Measurements from ENCODE around the gene PI4KA. TPM values are rescaled to one million over a fixed set of nuclear protein-coding genes. Genes with fewer than 3 reads are reported as not detected.
A peak's percentile ranks its signal among the peaks of the same experiment; 100 is the strongest.
"Not testable (repeated sequence)": the region's sequence is repeated elsewhere in the genome, so short reads cannot be mapped to it uniquely, and the experiment has no call there.

The PI4KA gene
- total and polyA plus RNA-seq, 4 donors = 19.4 to 47.5 (median 36.3) TPM

GRCh38 chr22:20904008-20904979 lies 45.7 kb upstream of the PI4KA start (continued):
- peak; percentile 75 to 88 for TF ChIP-seq HNF4A (conservative IDR thresholded peaks at IDR 0.05)
- TF ChIP-seq RAD21 (IDR thresholded peaks at IDR 0.05) = peak; percentile 47 to 53
- peak; percentile 72 for TF ChIP-seq NR2F2 (IDR thresholded peaks at IDR 0.05)
- peak; percentile 69 for TF ChIP-seq SP1 (IDR thresholded peaks at IDR 0.05)
- TF ChIP-seq RXRA (IDR thresholded peaks at IDR 0.05) = peak; percentile 87 to 95
- peak in 1 of 2 donors; percentile 66 for TF ChIP-seq GABPA (IDR thresholded peaks at IDR 0.05 in 1 of 2, conservative IDR thresholded peaks at IDR 0.05 in 1 of 2)
- peak; percentile 59 for TF ChIP-seq FOXA2 (IDR thresholded peaks at IDR 0.05)
- TF ChIP-seq TAF1 (conservative IDR thresholded peaks at IDR 0.05) = no peak

DNA sequence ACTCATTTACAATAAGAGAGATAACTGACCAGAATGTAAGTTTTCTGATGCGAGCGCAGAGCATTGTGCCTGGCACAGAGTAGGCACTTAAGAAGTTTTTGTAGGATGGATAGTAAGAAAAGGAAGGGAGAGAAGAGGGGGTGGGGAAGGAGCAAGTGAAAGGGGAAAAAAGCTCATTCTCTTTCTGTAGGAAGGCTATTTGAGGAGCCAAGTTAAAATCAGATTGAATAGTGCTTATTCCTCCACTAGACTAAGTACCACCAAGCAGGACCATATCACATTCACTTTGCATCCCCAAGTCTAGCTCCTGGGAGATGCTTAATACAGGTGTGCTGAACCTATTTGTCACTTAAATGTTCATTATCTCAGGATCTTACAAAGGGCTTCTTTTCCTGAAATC lies 44.5 kb upstream of the PI4KA start:
- no peak for TF ChIP-seq NR2F2 (IDR thresholded peaks at IDR 0.05)
- H3K4me3 ChIP-seq (ENCODE audit: low read depth in 1 of 3, low read length in 3 of 3) = no peak overlapping the region
- H3K27me3 ChIP-seq (ENCODE audit: control insufficient read depth in 4 of 4, insufficient read depth in 4 of 4, low read length in 3 of 4) = no peaks in the 10 kb centered on the region
- WGBS = 97% methylated on average over 2 of the region's 2 CpGs
- no peak overlapping the region for H3K9ac ChIP-seq (ENCODE audit: low read depth in 1 of 2, low read length in 2 of 2)
- no peak for DNase-seq (ENCODE audit: low spot score)
- no peaks in the 10 kb centered on the region for H3K36me3 ChIP-seq (ENCODE audit: control insufficient read depth in 4 of 4, insufficient read depth in 3 of 4, low read depth in 1 of 4, low read length in 3 of 4)
- no peaks in the 10 kb centered on the region for H3K9me3 ChIP-seq (ENCODE audit: control insufficient read depth in 4 of 4, low read length in 3 of 4)
- H3K4me1 ChIP-seq (ENCODE audit: control insufficient read depth in 4 of 4, insufficient read depth in 4 of 4, low read length in 3 of 4) = peaks cover 3 to 21% (median 11%) of the 10 kb centered on the region in 4 donors
- no peak overlapping the region for H3K27ac ChIP-seq (ENCODE audit: low read depth in 1 of 2, low read length in 2 of 2)

GRCh38 chr22:20901093-20902033 lies 42.8 kb upstream of the PI4KA start:
- DNase-seq (ENCODE audit: low spot score); H3K4me3 ChIP-seq (ENCODE audit: low read depth in 1 of 3, low read length in 3 of 3); H3K36me3 ChIP-seq (ENCODE audit: control insufficient read depth in 4 of 4, insufficient read depth in 3 of 4, low read depth in 1 of 4, low read length in 3 of 4); H3K9ac ChIP-seq (ENCODE audit: low read depth in 1 of 2, low read length in 2 of 2); H3K27me3 ChIP-seq (ENCODE audit: control insufficient read depth in 4 of 4, insufficient read depth in 4 of 4, low read length in 3 of 4); H3K9me3 ChIP-seq (ENCODE audit: control insufficient read depth in 4 of 4, low read length in 3 of 4); H3K27ac ChIP-seq (ENCODE audit: low read depth in 1 of 2, low read length in 2 of 2): not testable (repeated sequence)
- peaks cover 3 to 21% (median 11%) of the 10 kb centered on the region in 4 donors for H3K4me1 ChIP-seq (ENCODE audit: control insufficient read depth in 4 of 4, insufficient read depth in 4 of 4, low read length in 3 of 4)
- 92% methylated on average over 18 of the region's 18 CpGs for WGBS

GRCh38 chr22:20899827-20900423 lies 41.3 kb upstream of the PI4KA start:
- no peak for DNase-seq (ENCODE audit: low spot score)
- Histone ChIP-seq H3K4me1 (ENCODE audit: control insufficient read depth in 4 of 4, insufficient read depth in 4 of 4, low read length in 3 of 4) (peaks cover 3 to 16% (median 9%) of the 10 kb centered on the region in 4 donors), H3K36me3 (ENCODE audit: control insufficient read depth in 4 of 4, insufficient read depth in 3 of 4, low read depth in 1 of 4, low read length in 3 of 4) (no peaks in the 10 kb centered on the region), H3K9ac (ENCODE audit: low read depth in 1 of 2, low read length in 2 of 2) (no peak overlapping the region), H3K27ac (ENCODE audit: low read depth in 1 of 2, low read length in 2 of 2) (no peak overlapping the region), H3K9me3 (ENCODE audit: control insufficient read depth in 4 of 4, low read length in 3 of 4) (no peaks in the 10 kb centered on the region), H3K4me3 (ENCODE audit: low read depth in 1 of 3, low read length in 3 of 3) (no peak overlapping the region), H3K27me3 (ENCODE audit: control insufficient read depth in 4 of 4, insufficient read depth in 4 of 4, low read length in 3 of 4) (no peaks in the 10 kb centered on the region)
- no peak for TF ChIP-seq RXRA (IDR thresholded peaks at IDR 0.05)
- TF ChIP-seq EGR1 (IDR thresholded peaks at IDR 0.05; ENCODE audit: low read depth in 2 of 2) = no peak
- TF ChIP-seq NR2F2 (IDR thresholded peaks at IDR 0.05) = no peak
- no peak for TF ChIP-seq ATF3 (IDR thresholded peaks at IDR 0.05)
- no peak for TF ChIP-seq FOXA2 (IDR thresholded peaks at IDR 0.05)
- peak; percentile 10 to 11 for TF ChIP-seq HNF4A (conservative IDR thresholded peaks at IDR 0.05)
- WGBS = 58% methylated on average over 7 of the region's 7 CpGs

DNA sequence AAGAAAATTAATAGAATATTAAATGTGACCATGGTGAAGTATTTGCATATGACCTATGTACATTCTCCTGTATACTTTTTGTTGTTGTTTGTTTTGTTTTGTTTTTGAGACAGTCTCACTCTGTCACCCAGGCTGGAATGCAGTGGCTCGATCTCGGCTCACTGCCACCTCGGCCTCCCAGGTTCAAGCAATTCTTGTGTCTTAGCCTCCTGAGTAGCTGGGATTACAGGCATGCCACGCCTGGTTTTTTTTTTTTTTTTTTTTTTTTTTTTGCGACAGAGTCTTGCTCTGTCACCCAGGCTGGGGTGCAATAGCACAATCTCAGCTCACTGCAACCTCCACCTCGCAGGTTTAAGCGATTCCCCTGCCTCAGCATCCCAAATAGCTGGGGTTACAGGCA lies 39.1 kb upstream of the PI4KA start:
- 94% methylated on average over 7 of the region's 7 CpGs for WGBS
- H3K27ac ChIP-seq (ENCODE audit: low read depth in 1 of 2, low read length in 2 of 2); H3K9ac ChIP-seq (ENCODE audit: low read depth in 1 of 2, low read length in 2 of 2); H3K4me1 ChIP-seq (ENCODE audit: control insufficient read depth in 4 of 4, insufficient read depth in 4 of 4, low read length in 3 of 4); H3K27me3 ChIP-seq (ENCODE audit: control insufficient read depth in 4 of 4, insufficient read depth in 4 of 4, low read length in 3 of 4); H3K9me3 ChIP-seq (ENCODE audit: control insufficient read depth in 4 of 4, low read length in 3 of 4); H3K36me3 ChIP-seq (ENCODE audit: control insufficient read depth in 4 of 4, insufficient read depth in 3 of 4, low read depth in 1 of 4, low read length in 3 of 4); H3K4me3 ChIP-seq (ENCODE audit: low read depth in 1 of 3, low read length in 3 of 3); DNase-seq (ENCODE audit: low spot score): not testable (repeated sequence)

Measured in liver (tissue), 9 donors.